Measurements from ENCODE around the gene FAM3A. TPM values are rescaled to one million over a fixed set of nuclear protein-coding genes. Genes with fewer than 3 reads are reported as not detected.
A peak's percentile ranks its signal among the peaks of the same experiment; 100 is the strongest.

Gene FAM3A
- total and polyA plus RNA-seq, 9 of the 15 experiments (the other 6 are each of a cell fraction or from before 2014, with no cell fraction given), result 0.75 to 70.6 (median 27.0) TPM

GRCh38 chrX:154485150-154486051 is 30.6 kb downstream of the FAM3A start (continued):
- no peak for TF ChIP-seq PBX2 (CRISPR knock-in tag; IDR thresholded peaks at IDR 0.05; ENCODE audit: low read depth)
- no peak for TF ChIP-seq PBX2 (tag; conservative IDR thresholded peaks at IDR 0.05; ENCODE audit: low read depth)
- TF ChIP-seq, protein P1, sequence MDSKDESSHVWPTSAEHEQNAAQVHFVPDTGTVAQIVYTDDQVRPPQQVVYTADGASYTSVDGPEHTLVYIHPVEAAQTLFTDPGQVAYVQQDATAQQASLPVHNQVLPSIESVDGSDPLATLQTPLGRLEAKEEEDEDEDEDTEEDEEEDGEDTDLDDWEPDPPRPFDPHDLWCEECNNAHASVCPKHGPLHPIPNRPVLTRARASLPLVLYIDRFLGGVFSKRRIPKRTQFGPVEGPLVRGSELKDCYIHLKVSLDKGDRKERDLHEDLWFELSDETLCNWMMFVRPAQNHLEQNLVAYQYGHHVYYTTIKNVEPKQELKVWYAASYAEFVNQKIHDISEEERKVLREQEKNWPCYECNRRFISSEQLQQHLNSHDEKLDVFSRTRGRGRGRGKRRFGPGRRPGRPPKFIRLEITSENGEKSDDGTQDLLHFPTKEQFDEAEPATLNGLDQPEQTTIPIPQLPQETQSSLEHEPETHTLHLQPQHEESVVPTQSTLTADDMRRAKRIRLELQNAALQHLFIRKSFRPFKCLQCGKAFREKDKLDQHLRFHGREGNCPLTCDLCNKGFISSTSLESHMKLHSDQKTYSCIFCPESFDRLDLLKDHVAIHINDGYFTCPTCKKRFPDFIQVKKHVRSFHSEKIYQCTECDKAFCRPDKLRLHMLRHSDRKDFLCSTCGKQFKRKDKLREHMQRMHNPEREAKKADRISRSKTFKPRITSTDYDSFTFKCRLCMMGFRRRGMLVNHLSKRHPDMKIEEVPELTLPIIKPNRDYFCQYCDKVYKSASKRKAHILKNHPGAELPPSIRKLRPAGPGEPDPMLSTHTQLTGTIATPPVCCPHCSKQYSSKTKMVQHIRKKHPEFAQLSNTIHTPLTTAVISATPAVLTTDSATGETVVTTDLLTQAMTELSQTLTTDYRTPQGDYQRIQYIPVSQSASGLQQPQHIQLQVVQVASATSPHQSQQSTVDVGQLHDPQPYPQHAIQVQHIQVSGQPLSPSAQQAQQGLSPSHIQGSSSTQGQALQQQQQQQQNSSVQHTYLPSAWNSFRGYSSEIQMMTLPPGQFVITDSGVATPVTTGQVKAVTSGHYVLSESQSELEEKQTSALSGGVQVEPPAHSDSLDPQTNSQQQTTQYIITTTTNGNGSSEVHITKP (IDR thresholded peaks at IDR 0.05; ENCODE audit: partially characterized antibody), result no peak
- TF ChIP-seq SAP30 (IDR thresholded peaks at IDR 0.05; ENCODE audit: borderline replicate concordance, insufficient read depth, low read depth, low read length, poor library complexity, severe bottlenecking), result no peak
- 0 out of 4 replicates have a peak, but pooled peaks of 1 of the 2 experiments have one; percentile 36 for TF ChIP-seq MNT (conservative IDR thresholded peaks at IDR 0.05)
- no peak for TF ChIP-seq MEF2D (tag; conservative IDR thresholded peaks at IDR 0.05; ENCODE audit: low read depth)
- TF ChIP-seq, protein P2, sequence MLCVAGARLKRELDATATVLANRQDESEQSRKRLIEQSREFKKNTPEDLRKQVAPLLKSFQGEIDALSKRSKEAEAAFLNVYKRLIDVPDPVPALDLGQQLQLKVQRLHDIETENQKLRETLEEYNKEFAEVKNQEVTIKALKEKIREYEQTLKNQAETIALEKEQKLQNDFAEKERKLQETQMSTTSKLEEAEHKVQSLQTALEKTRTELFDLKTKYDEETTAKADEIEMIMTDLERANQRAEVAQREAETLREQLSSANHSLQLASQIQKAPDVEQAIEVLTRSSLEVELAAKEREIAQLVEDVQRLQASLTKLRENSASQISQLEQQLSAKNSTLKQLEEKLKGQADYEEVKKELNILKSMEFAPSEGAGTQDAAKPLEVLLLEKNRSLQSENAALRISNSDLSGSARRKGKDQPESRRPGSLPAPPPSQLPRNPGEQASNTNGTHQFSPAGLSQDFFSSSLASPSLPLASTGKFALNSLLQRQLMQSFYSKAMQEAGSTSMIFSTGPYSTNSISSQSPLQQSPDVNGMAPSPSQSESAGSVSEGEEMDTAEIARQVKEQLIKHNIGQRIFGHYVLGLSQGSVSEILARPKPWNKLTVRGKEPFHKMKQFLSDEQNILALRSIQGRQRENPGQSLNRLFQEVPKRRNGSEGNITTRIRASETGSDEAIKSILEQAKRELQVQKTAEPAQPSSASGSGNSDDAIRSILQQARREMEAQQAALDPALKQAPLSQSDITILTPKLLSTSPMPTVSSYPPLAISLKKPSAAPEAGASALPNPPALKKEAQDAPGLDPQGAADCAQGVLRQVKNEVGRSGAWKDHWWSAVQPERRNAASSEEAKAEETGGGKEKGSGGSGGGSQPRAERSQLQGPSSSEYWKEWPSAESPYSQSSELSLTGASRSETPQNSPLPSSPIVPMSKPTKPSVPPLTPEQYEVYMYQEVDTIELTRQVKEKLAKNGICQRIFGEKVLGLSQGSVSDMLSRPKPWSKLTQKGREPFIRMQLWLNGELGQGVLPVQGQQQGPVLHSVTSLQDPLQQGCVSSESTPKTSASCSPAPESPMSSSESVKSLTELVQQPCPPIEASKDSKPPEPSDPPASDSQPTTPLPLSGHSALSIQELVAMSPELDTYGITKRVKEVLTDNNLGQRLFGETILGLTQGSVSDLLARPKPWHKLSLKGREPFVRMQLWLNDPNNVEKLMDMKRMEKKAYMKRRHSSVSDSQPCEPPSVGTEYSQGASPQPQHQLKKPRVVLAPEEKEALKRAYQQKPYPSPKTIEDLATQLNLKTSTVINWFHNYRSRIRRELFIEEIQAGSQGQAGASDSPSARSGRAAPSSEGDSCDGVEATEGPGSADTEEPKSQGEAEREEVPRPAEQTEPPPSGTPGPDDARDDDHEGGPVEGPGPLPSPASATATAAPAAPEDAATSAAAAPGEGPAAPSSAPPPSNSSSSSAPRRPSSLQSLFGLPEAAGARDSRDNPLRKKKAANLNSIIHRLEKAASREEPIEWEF (CRISPR knock-in tag; IDR thresholded peaks at IDR 0.05), result 0 out of 2 replicates have a peak, but pooled peaks have one; percentile 6
- no peak for TF ChIP-seq ZFP30 (CRISPR knock-in tag; IDR thresholded peaks at IDR 0.05; ENCODE audit: borderline replicate concordance)
- TF ChIP-seq ZNF717 (CRISPR knock-in tag; IDR thresholded peaks at IDR 0.05), result no peak
- no peak for TF ChIP-seq ZNF263 (CRISPR knock-in tag; IDR thresholded peaks at IDR 0.05; ENCODE audit: borderline replicate concordance)
- no peak for TF ChIP-seq ZC3H8 (IDR thresholded peaks at IDR 0.05)
- TF ChIP-seq CHCHD3 (CRISPR knock-in tag; IDR thresholded peaks at IDR 0.05), result no peak
